ENCODE results near the gene SLC26A6. TPM values are rescaled to one million over a fixed set of nuclear protein-coding genes. Genes with fewer than 3 reads are reported as not detected.

SLC26A6 gene
- total RNA-seq, 1 experiment from 2014 or later = 58.9 TPM

DNA sequence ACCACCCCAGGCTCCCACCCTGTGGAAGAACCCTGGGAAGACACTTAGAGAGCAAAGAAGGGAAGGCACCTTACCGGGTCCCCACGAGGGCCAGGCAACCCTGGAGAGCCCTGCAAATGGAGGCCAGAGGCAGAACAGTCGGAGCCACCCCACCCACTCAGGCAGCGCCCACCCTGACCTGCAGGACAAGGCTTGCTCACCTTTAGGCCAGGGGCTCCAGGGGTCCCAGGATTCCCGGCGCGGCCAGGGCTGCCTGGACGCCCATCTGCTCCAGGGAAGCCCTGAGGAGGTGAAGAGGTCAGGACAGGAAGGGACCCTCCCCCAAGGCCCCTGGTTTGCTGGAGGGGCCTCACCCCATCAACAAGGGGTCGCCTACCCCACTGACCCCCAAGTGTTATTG is 50.4 kb downstream of the SLC26A6 start (continued):
- TF ChIP-seq, protein P1, sequence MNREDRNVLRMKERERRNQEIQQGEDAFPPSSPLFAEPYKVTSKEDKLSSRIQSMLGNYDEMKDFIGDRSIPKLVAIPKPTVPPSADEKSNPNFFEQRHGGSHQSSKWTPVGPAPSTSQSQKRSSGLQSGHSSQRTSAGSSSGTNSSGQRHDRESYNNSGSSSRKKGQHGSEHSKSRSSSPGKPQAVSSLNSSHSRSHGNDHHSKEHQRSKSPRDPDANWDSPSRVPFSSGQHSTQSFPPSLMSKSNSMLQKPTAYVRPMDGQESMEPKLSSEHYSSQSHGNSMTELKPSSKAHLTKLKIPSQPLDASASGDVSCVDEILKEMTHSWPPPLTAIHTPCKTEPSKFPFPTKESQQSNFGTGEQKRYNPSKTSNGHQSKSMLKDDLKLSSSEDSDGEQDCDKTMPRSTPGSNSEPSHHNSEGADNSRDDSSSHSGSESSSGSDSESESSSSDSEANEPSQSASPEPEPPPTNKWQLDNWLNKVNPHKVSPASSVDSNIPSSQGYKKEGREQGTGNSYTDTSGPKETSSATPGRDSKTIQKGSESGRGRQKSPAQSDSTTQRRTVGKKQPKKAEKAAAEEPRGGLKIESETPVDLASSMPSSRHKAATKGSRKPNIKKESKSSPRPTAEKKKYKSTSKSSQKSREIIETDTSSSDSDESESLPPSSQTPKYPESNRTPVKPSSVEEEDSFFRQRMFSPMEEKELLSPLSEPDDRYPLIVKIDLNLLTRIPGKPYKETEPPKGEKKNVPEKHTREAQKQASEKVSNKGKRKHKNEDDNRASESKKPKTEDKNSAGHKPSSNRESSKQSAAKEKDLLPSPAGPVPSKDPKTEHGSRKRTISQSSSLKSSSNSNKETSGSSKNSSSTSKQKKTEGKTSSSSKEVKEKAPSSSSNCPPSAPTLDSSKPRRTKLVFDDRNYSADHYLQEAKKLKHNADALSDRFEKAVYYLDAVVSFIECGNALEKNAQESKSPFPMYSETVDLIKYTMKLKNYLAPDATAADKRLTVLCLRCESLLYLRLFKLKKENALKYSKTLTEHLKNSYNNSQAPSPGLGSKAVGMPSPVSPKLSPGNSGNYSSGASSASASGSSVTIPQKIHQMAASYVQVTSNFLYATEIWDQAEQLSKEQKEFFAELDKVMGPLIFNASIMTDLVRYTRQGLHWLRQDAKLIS (CRISPR knock-in tag; IDR thresholded peaks at IDR 0.05; ENCODE audit: borderline replicate concordance) = no peak
- TF ChIP-seq MYBL2 (CRISPR knock-in tag; IDR thresholded peaks at IDR 0.05) (no peak), ZBTB21 (CRISPR knock-in tag; IDR thresholded peaks at IDR 0.05; ENCODE audit: borderline replicate concordance) (no peak), ZNF416 (CRISPR knock-in tag; IDR thresholded peaks at IDR 0.05) (no peak), FOXK1 (CRISPR knock-in tag; IDR thresholded peaks at IDR 0.05) (no peak), TEAD1 (CRISPR knock-in tag; IDR thresholded peaks at IDR 0.05) (no peak)
- TF ChIP-seq, protein P2, sequence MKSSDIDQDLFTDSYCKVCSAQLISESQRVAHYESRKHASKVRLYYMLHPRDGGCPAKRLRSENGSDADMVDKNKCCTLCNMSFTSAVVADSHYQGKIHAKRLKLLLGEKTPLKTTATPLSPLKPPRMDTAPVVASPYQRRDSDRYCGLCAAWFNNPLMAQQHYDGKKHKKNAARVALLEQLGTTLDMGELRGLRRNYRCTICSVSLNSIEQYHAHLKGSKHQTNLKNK (CRISPR knock-in tag; IDR thresholded peaks at IDR 0.05) = no peak
- TF ChIP-seq, protein P3, sequence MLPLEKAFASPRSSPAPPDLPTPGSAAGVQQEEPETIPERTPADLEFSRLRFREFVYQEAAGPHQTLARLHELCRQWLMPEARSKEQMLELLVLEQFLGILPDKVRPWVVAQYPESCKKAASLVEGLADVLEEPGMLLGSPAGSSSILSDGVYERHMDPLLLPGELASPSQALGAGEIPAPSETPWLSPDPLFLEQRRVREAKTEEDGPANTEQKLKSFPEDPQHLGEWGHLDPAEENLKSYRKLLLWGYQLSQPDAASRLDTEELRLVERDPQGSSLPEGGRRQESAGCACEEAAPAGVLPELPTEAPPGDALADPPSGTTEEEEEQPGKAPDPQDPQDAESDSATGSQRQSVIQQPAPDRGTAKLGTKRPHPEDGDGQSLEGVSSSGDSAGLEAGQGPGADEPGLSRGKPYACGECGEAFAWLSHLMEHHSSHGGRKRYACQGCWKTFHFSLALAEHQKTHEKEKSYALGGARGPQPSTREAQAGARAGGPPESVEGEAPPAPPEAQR (CRISPR knock-in tag; IDR thresholded peaks at IDR 0.05) = no peak

DNA sequence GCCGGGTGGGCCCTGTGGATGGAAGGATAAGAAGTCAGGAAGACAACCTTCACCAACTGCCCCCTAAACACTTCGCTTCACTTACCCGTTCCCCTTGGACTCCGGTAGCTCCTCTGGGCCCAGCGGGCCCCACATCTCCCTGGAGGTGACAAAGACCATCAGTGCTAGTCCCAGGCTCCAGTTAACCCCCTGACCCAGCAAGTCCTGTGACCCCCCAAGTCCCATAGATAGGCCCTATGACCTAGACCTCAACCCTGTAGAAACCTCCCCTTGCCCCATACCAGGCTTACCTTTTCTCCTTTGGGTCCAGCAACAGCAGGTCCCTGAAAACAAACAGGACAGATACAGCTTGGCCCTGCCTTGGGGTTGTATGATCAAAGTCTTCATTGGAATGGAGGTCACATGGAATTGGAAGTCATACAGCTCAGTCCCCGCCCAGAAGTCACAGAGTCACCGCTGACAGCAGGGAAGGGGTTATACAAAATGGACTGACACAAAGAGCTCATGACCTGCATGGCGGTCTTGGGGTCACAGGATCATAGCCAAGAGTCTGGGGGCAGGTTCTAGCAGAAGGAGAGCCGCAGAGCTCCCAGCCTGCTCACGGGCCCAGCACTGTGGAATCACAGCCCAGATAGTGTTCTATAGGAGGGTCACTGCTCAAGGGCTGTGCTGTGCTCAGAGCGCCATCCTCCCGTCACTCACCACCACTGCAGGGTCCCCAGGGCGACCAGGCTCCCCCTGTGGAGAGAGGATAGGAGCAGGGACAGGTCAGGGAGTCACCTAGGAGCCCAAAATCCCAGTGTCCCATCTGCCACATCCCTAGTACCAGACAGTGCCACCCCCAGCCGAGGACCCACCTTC is 53.4 kb downstream of the SLC26A6 start:
- ChIA-PET CTCF (interaction anchor here (1.1 to 1.6 kb wide), 2 partner anchors 24 to 146 kb away, joined by 3 to 5 read pairs; no protein-coding TSS in a partner anchor), POLR2A (no interaction called here)
- DNase-seq (ENCODE audit: low spot score) (no peak), ATAC-seq (no peak; the same call in 1 of the 2 replicates)
- no peak overlapping the region for H3K4me3 Mint-ChIP-seq
- no peaks in the 10 kb centered on the region for H3K4me1 Mint-ChIP-seq
- TF ChIP-seq, protein P4, sequence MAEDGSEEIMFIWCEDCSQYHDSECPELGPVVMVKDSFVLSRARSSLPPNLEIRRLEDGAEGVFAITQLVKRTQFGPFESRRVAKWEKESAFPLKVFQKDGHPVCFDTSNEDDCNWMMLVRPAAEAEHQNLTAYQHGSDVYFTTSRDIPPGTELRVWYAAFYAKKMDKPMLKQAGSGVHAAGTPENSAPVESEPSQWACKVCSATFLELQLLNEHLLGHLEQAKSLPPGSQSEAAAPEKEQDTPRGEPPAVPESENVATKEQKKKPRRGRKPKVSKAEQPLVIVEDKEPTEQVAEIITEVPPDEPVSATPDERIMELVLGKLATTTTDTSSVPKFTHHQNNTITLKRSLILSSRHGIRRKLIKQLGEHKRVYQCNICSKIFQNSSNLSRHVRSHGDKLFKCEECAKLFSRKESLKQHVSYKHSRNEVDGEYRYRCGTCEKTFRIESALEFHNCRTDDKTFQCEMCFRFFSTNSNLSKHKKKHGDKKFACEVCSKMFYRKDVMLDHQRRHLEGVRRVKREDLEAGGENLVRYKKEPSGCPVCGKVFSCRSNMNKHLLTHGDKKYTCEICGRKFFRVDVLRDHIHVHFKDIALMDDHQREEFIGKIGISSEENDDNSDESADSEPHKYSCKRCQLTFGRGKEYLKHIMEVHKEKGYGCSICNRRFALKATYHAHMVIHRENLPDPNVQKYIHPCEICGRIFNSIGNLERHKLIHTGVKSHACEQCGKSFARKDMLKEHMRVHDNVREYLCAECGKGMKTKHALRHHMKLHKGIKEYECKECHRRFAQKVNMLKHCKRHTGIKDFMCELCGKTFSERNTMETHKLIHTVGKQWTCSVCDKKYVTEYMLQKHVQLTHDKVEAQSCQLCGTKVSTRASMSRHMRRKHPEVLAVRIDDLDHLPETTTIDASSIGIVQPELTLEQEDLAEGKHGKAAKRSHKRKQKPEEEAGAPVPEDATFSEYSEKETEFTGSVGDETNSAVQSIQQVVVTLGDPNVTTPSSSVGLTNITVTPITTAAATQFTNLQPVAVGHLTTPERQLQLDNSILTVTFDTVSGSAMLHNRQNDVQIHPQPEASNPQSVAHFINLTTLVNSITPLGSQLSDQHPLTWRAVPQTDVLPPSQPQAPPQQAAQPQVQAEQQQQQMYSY (CRISPR knock-in tag; IDR thresholded peaks at IDR 0.05) = no peak
- TF ChIP-seq, protein P5, sequence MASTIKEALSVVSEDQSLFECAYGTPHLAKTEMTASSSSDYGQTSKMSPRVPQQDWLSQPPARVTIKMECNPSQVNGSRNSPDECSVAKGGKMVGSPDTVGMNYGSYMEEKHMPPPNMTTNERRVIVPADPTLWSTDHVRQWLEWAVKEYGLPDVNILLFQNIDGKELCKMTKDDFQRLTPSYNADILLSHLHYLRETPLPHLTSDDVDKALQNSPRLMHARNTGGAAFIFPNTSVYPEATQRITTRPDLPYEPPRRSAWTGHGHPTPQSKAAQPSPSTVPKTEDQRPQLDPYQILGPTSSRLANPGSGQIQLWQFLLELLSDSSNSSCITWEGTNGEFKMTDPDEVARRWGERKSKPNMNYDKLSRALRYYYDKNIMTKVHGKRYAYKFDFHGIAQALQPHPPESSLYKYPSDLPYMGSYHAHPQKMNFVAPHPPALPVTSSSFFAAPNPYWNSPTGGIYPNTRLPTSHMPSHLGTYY (CRISPR knock-in tag; IDR thresholded peaks at IDR 0.05) = no peak
- no peaks in the 10 kb centered on the region for H3K9me3 Mint-ChIP-seq
- H3K36me3 Mint-ChIP-seq = no peaks in the 10 kb centered on the region; the same call in 1 of the 2 replicates
- H3K27ac Mint-ChIP-seq = no peak overlapping the region
- H3K27me3 Mint-ChIP-seq (ENCODE audit: low read depth) = no peaks in the 10 kb centered on the region

DNA sequence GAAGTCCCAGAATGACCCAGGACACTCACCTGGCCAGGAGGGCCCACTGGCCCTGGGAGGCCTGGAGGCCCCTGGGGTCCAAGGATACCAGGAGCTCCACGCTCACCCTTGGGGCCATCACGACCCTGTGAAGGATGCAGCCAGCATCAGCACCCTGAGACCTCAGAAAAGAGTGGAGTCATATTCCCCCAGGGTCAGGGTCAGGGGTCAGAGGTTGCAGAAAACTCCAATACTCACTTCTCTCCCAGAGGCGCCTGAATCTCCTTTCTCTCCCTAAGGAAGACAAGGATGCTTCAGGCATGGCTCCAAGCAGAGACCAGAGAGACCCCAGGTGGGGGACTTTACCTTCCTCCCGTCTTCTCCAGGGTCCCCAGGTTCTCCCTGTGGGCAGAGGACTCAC is 58.6 kb downstream of the SLC26A6 start:
- no peaks in the 10 kb centered on the region for H3K9me3 Mint-ChIP-seq
- CTCF ChIA-PET = interaction anchor here (1.0 kb wide), 1 partner anchor 19 kb away, joined by 4 read pairs; no protein-coding TSS in a partner anchor
- H3K4me1 Mint-ChIP-seq = no peaks in the 10 kb centered on the region
- no peak overlapping the region for H3K4me3 Mint-ChIP-seq
- H3K27me3 Mint-ChIP-seq (ENCODE audit: low read depth) = no peaks in the 10 kb centered on the region
- POLR2A ChIA-PET = no interaction called here
- DNase-seq (ENCODE audit: low spot score) (no peak), ATAC-seq (no peak)
- no peaks in the 10 kb centered on the region; the same call in 1 of the 2 replicates for H3K36me3 Mint-ChIP-seq
- no peak overlapping the region for H3K27ac Mint-ChIP-seq
- TF ChIP-seq, protein P6, sequence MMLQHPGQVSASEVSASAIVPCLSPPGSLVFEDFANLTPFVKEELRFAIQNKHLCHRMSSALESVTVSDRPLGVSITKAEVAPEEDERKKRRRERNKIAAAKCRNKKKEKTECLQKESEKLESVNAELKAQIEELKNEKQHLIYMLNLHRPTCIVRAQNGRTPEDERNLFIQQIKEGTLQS (CRISPR knock-in tag; conservative IDR thresholded peaks at IDR 0.05) = no peak
- TF ChIP-seq, protein P7, sequence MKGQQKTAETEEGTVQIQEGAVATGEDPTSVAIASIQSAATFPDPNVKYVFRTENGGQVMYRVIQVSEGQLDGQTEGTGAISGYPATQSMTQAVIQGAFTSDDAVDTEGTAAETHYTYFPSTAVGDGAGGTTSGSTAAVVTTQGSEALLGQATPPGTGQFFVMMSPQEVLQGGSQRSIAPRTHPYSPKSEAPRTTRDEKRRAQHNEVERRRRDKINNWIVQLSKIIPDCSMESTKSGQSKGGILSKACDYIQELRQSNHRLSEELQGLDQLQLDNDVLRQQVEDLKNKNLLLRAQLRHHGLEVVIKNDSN (CRISPR knock-in tag; IDR thresholded peaks at IDR 0.05) = no peak
- TF ChIP-seq NFYB (CRISPR knock-in tag; conservative IDR thresholded peaks at IDR 0.05; ENCODE audit: low read depth) (no peak), ZNF219 (CRISPR knock-in tag; IDR thresholded peaks at IDR 0.05; ENCODE audit: borderline replicate concordance) (no peak), EMX1 (CRISPR knock-in tag; IDR thresholded peaks at IDR 0.05) (no peak), ESRRA (CRISPR knock-in tag; IDR thresholded peaks at IDR 0.05; ENCODE audit: borderline replicate concordance) (no peak), ZNF138 (CRISPR knock-in tag; conservative IDR thresholded peaks at IDR 0.05) (no peak), ZNF121 (CRISPR knock-in tag; IDR thresholded peaks at IDR 0.05) (no peak), CBFB (CRISPR knock-in tag; IDR thresholded peaks at IDR 0.05; ENCODE audit: low read depth) (no peak), CREB1 (CRISPR knock-in tag; IDR thresholded peaks at IDR 0.05) (no peak)
- TF ChIP-seq, protein P8, sequence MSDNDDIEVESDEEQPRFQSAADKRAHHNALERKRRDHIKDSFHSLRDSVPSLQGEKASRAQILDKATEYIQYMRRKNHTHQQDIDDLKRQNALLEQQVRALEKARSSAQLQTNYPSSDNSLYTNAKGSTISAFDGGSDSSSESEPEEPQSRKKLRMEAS (CRISPR knock-in tag; IDR thresholded peaks at IDR 0.05) = no peak

Measured in WTC11 (cell line).